ENCODE results near the gene GALNT7. TPM values are rescaled to one million over a fixed set of nuclear protein-coding genes. Genes with fewer than 3 reads are reported as not detected.

The GALNT7 gene
- total RNA-seq, 1 donor from 2014 or later: 6.1 TPM

DNA sequence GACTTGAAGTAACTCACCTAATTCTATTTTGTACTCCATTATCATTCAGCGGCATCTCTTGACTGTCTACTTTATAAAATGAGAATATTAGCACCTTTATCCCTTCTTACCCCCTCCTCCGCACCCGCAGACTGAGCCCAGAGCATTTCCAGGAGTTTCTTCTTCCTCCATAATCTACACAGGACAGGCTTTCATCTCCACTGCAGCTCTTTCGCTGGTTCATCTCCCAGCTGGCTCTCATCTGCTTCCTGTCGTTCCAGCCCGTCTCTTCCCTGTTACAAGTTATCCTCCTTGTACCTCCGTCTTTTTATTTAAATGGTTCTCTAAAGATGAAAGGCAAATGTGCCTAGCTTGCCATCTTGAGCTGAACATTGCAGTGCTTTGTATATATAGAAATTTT, 39.8 kb downstream of the GALNT7 start:
- no peak for DNase-seq
- TF ChIP-seq CTCF (IDR thresholded peaks at IDR 0.05; ENCODE audit: borderline replicate concordance): no peak

GRCh38 chr4:173211222-173211621, 42.6 kb downstream of the GALNT7 start:
- intact Hi-C loops (cut with micrococcal nuclease): no loop called here
- Histone ChIP-seq H3K27me3 (ENCODE audit: low read depth) (no peaks in the 10 kb centered on the region), H3K9me3 (replicated peaks) (no peaks in the 10 kb centered on the region), H3K27ac (replicated peaks) (no peak overlapping the region), H3K4me3 (no peak overlapping the region), H3K36me3 (no peaks in the 10 kb centered on the region), H3K4me1 (peaks cover 21% of the 10 kb centered on the region)
- no peak for DNase-seq
- TF ChIP-seq CTCF (IDR thresholded peaks at IDR 0.05; ENCODE audit: borderline replicate concordance): no peak

More for the DNA sequence above, 39.8 kb downstream of the GALNT7 start:
- H3K9me3 ChIP-seq (replicated peaks): peaks cover 14% of the 10 kb centered on the region
- H3K36me3 ChIP-seq: peaks cover 13% of the 10 kb centered on the region
- H3K27me3 ChIP-seq (ENCODE audit: low read depth): no peaks in the 10 kb centered on the region
- H3K4me3 ChIP-seq: no peak overlapping the region
- H3K27ac ChIP-seq (replicated peaks): no peak overlapping the region
- intact Hi-C loops (cut with micrococcal nuclease): no loop called here
- peaks cover 13% of the 10 kb centered on the region for H3K4me1 ChIP-seq

DNA sequence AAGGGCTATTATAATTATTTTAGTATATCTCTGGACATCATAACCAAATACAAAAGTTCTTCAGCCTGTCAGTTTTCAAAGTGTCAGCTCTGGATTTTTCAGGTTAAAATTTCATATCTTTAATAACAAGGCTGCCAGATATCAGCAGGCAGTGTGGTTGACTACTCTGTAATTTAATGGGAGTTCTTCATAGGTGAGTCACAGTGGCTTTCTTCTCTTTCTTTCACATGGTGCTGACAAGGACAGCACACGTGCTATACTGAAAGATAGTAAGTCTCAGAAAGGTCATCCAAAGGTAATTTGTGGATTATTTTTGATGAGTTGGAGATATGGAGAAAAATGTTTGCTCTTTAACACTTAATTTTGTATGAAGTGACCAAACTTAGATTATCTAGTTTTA, 43.2 kb downstream of the GALNT7 start:
- peaks cover 21% of the 10 kb centered on the region for H3K4me1 ChIP-seq
- no peak overlapping the region for H3K27ac ChIP-seq (replicated peaks)
- no peak overlapping the region for H3K4me3 ChIP-seq
- H3K27me3 ChIP-seq (ENCODE audit: low read depth): no peaks in the 10 kb centered on the region
- intact Hi-C loops (cut with micrococcal nuclease): no loop called here
- no peak for DNase-seq
- no peaks in the 10 kb centered on the region for H3K9me3 ChIP-seq (replicated peaks)
- H3K36me3 ChIP-seq: no peaks in the 10 kb centered on the region
- TF ChIP-seq CTCF (IDR thresholded peaks at IDR 0.05; ENCODE audit: borderline replicate concordance): no peak

DNA sequence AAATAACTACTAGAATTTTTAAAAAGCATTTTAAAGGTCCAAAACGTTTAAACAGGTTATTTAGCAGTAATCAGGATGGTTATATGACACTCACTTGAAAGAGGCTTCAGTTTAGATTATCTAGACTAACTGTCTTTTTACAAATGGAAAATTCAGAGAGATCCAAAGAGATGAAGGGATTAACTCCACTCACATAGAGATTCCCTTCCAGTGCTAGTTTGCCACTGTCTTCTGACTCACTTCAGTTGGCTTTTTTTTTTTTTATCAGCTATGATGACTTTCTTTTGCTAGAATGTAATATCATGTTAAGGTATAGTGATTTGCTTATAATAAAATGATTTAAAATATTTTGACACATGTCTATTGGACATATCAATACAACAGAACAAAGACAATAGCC, 43.8 kb downstream of the GALNT7 start:
- no peak for TF ChIP-seq CTCF (IDR thresholded peaks at IDR 0.05; ENCODE audit: borderline replicate concordance)
- H3K4me1 ChIP-seq: peaks cover 21% of the 10 kb centered on the region
- H3K4me3 ChIP-seq: no peak overlapping the region
- no peaks in the 10 kb centered on the region for H3K36me3 ChIP-seq
- intact Hi-C loops (cut with micrococcal nuclease): no loop called here
- no peak for DNase-seq
- H3K27ac ChIP-seq (replicated peaks): no peak overlapping the region
- H3K9me3 ChIP-seq (replicated peaks): no peaks in the 10 kb centered on the region
- no peaks in the 10 kb centered on the region for H3K27me3 ChIP-seq (ENCODE audit: low read depth)

GRCh38 chr4:173213296-173213695, 44.7 kb downstream of the GALNT7 start:
- Histone ChIP-seq H3K4me1 (peaks cover 21% of the 10 kb centered on the region), H3K4me3 (no peak overlapping the region), H3K9me3 (replicated peaks) (no peaks in the 10 kb centered on the region), H3K27ac (replicated peaks) (no peak overlapping the region), H3K36me3 (no peaks in the 10 kb centered on the region), H3K27me3 (ENCODE audit: low read depth) (no peaks in the 10 kb centered on the region)
- no peak for DNase-seq
- intact Hi-C loops (cut with micrococcal nuclease): no loop called here
- TF ChIP-seq CTCF (IDR thresholded peaks at IDR 0.05; ENCODE audit: borderline replicate concordance): no peak

DNA sequence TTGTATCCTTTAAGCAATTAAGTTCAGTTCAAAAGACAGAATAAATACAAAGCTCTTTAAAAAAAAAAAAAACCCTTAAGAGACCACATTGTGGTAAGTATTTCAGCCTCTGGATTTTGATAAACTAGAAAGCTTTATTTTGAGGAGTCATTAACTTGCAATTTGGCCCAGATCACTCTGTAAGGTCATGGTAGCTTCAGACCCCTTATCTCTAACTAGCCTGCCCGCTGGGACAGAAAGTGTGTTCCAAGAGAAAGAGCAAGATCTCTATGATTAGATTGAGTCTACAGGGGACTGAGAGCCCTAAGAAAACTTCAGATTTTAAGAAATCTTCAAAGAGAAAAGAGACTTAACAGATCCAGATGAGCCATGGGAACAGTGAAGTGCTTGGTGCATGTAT, 45.6 kb downstream of the GALNT7 start:
- no peak for TF ChIP-seq CTCF (IDR thresholded peaks at IDR 0.05; ENCODE audit: borderline replicate concordance)
- no peak overlapping the region for H3K27ac ChIP-seq (replicated peaks)
- no peaks in the 10 kb centered on the region for H3K36me3 ChIP-seq
- intact Hi-C loops (cut with micrococcal nuclease): no loop called here
- H3K4me3 ChIP-seq: no peak overlapping the region
- peaks cover 1% of the 10 kb centered on the region for H3K9me3 ChIP-seq (replicated peaks)
- no peaks in the 10 kb centered on the region for H3K27me3 ChIP-seq (ENCODE audit: low read depth)
- DNase-seq: no peak
- H3K4me1 ChIP-seq: peaks cover 21% of the 10 kb centered on the region
